H1 (cell line): ENCODE measurements around the gene LANCL3.

Experiments
- FOSL1 ChIP-seq: IDR thresholded peaks from 2 replicates; pipeline ENCODE4 v1.6.1; 2011; ENCODE audit warnings: mild to moderate bottlenecking, low read depth, low read length, moderate library complexity; ENCODE audit not compliant: insufficient read depth
- MAFK ChIP-seq: IDR thresholded peaks from 2 replicates; pipeline ENCODE4 v1.6.1; 2012; ENCODE audit warnings: low read depth, mild to moderate bottlenecking, improper control_type of control experiment, low read length
- RXRA ChIP-seq: IDR thresholded peaks from 2 replicates; pipeline ENCODE4 v1.6.1; 2011; ENCODE audit warnings: low read depth, mild to moderate bottlenecking, low read length, moderate library complexity; ENCODE audit not compliant: insufficient read depth
- TF ChIP-seq, protein P1 (sequence below), 3 experiments: IDR thresholded peaks; 1 replicate in 2 of 3; 2 replicates in 1 of 3; pipeline versions ENCODE4 v1.5.1 to v1.6.1; 2011; ENCODE audit warnings: low read length in 3 of 3, mild to moderate bottlenecking in 3 of 3, inconsistent platforms in 2 of 3, low read depth in 1 of 3, moderate library complexity in 1 of 3; ENCODE audit not compliant: insufficient read depth in 1 of 3; ENCODE audit errors: control extremely low read depth in 1 of 3

DNA sequence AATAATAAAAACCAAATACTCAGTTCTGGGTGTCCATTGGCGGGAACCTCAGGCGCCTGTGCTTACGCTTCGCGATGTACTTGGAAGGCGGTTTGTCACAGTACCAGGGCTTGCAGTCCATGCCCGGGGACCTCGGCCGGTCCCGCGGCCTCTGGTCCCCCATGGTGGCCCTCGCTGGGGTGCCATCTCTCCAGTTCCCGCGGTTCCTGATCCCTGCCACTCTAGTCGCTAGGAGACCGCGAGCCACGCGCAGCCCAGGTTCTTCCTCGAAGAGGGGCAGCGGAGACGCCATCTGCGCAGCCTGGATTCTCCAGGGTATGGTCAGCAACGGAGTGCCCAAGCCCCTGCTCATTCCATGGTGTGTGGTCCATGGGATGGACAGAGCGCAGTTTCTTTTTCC lies 26.4 kb upstream of the LANCL3 start:
- TF ChIP-seq MAFK (no peak), FOSL1 (no peak), RXRA (no peak)
- TF ChIP-seq, protein P1, sequence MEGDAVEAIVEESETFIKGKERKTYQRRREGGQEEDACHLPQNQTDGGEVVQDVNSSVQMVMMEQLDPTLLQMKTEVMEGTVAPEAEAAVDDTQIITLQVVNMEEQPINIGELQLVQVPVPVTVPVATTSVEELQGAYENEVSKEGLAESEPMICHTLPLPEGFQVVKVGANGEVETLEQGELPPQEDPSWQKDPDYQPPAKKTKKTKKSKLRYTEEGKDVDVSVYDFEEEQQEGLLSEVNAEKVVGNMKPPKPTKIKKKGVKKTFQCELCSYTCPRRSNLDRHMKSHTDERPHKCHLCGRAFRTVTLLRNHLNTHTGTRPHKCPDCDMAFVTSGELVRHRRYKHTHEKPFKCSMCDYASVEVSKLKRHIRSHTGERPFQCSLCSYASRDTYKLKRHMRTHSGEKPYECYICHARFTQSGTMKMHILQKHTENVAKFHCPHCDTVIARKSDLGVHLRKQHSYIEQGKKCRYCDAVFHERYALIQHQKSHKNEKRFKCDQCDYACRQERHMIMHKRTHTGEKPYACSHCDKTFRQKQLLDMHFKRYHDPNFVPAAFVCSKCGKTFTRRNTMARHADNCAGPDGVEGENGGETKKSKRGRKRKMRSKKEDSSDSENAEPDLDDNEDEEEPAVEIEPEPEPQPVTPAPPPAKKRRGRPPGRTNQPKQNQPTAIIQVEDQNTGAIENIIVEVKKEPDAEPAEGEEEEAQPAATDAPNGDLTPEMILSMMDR (IDR thresholded peaks at IDR 0.05; ENCODE audit: control extremely low read depth in 1 of 3, insufficient read depth in 1 of 3, low read depth in 1 of 3, low read length in 3 of 3), result no peak
